Epithelial cell of prostate (primary cell): Measurements from ENCODE around the gene TIMM10B.

Experiments
- DNase-seq: peaks from one replicate; pipeline ENCODE4 v3.0.0-alpha.2; 2011; ENCODE audit warnings: low read depth, low spot score
- H3K27ac ChIP-seq: fragments of 450-650 bp; 2 replicates; pipeline ENCODE4 v1.5.1; 2017; ENCODE audit warnings: mild to moderate bottlenecking

Gene TIMM10B

GRCh38 chr11:6481012-6481923 lies at the start of gene TIMM10B, which contains the start of gene ARFIP2:
Gene TIMM10B, plus strand, starts transcription at chr11:6481501. Its CDS starts 16 bp downstream, at chr11:6481517.
Gene ARFIP2, minus strand, starts transcription at chr11:6481331. Its CDS starts 910 bp downstream, at chr11:6480421.
- H3K27ac ChIP-seq = peak within 1 kb of the TSS; percentile 84
- peak; percentile 92 for DNase-seq

- DNase-seq = no peak
- no peak overlapping the region for H3K27ac ChIP-seq
Measured at GRCh38 chr11:6431861-6432260, 49.4 kb upstream of the TIMM10B start.

DNA sequence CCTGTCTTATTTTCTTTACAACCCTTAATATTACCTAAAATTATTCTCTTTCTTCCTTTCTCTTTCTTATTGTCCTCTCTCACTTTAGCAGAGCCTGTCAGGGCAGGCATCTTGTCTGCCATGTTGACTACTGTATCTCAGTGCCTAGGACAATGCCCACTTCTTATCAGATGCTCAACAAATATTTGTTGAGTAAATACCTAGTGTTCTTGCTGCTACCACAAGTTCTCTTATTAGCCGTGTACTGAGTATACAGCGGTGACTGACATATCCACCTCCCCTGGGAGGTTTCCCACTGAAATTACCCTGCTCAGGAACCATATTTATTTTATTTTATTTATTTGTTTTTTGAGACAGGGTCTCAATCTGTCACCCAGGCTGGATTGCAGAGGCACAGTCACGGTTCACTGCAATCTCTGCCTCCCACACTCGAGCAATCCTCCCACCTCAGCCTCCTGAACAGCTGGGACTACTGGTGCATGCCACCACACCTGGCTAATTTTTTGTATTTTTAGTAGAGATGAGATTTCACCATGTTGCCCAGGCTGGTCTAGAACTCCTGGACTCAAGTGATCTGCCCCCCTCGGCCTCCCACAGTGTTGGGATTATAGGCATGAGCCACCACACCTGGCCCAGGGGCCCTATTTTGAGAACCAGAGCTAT lies 47.2 kb upstream of the TIMM10B start:
- DNase-seq = no peak
- no peak overlapping the region for H3K27ac ChIP-seq

DNA sequence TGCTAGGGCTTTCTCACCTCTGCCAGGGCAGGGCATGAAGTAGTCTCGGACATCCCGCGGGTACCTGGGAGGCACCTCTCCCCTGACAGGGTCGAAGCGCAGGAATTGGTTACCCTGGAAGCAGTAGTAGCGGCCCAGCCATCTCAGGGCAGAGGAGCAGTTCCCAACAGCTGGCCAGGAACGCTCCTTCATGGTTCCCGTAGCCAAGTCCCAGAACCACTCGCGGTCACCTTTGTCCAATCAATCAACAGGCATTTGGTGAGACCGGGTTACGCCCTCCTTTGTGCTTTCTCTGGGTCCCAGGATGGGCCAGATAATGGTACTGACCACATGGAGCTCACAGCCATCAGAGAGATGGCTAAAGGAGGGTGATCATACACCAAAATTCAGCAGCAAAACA lies 43.9 kb upstream of the TIMM10B start:
- no peak overlapping the region for H3K27ac ChIP-seq
- DNase-seq = no peak

DNA sequence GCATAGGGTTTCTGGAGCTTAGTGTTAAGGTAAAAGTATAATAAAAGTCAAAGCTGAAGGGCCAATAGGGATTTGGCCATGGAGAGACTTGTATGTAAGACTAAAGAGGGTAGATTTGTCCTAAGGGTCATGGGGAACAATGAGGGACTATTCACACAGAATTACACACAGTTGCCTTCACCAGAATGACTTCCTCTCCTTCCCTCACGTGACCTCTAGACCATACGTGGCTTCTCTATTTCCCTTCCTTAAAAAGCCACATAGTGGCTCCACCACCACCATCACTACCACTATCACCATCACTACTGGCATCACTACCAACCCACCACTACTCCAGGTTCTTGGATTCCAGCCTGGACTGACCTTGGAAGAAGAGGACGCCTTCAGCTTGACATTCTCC lies 43.3 kb upstream of the TIMM10B start:
- DNase-seq = no peak
- no peak overlapping the region for H3K27ac ChIP-seq

DNA sequence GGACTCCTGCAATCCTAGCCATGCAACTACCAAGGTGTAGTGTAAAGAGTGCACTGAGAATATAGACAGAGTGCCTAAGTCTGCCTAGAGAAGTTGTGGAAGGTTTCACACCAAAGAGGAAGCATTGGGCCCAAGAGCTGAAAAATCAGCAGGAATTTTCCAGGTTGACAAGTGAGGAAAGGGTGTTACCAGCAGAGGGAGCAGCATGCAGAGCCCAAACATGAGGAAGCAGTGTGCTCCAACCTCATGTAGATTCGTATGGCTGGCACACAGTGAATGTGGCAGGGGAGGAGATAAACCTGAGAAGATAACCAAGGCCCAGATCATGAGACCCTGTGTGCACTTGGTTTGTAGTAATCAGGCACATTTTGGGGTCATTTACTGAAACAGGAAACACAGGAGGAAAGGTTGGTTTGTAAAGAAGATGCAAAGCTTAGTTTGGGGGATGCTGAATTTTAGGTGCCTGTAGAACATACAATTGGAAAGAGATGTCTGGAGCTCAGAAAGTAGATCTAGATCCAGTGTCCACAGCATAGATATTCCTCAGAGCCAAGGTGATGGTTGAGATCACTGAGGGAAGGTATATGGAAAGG lies 42.2 kb upstream of the TIMM10B start:
- DNase-seq = peak; percentile 20
- no peak overlapping the region for H3K27ac ChIP-seq

DNA sequence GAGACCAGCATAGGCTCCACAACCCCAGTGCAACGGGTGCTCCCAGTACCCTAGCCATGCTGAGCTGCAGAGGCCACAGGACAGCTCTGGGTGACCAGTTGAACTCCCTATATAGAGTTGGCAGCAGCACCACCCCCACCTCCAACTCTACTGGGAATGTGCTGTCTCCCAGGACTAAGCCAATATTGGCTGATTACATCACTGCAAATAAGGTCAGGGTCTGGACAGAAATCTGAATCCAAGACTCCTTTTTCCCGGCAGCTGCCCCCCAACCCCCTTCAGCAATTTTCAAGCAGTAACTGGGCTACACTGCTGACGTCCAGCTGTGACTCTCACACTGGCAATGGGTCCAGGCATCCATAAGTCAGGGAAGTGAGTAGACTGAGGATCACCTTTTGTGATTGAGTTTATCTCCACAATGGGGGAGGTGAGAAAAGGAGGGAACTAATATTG lies 40.4 kb upstream of the TIMM10B start, which contains the start of gene HPX:
Gene HPX, minus strand, starts transcription at position 82 of the 453 bp plus-strand sequence. Its CDS starts 24 bp downstream, at position 58.
- H3K27ac ChIP-seq = no peak within 1 kb of the TSS
- DNase-seq = no peak

DNA sequence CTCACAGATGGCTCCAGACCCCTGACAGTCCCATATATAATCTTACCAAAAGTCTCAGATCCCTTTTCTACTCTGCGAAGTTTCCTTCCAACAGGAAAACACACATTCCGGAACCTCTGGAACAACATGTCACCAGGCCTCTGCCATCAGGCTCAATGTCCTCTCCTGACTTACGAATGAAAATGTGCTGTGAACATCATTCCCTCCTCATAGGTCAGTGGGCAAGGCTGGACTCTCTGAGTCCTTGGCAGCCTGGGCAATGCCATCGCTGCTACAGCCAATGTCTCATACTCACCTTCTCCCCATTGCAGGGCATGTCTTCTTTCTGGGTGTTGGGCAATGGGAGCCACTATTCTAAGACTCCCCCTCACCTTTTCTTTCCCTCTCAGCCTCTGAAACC lies 38.9 kb upstream of the TIMM10B start:
- no peak for DNase-seq
- H3K27ac ChIP-seq = no peak overlapping the region

DNA sequence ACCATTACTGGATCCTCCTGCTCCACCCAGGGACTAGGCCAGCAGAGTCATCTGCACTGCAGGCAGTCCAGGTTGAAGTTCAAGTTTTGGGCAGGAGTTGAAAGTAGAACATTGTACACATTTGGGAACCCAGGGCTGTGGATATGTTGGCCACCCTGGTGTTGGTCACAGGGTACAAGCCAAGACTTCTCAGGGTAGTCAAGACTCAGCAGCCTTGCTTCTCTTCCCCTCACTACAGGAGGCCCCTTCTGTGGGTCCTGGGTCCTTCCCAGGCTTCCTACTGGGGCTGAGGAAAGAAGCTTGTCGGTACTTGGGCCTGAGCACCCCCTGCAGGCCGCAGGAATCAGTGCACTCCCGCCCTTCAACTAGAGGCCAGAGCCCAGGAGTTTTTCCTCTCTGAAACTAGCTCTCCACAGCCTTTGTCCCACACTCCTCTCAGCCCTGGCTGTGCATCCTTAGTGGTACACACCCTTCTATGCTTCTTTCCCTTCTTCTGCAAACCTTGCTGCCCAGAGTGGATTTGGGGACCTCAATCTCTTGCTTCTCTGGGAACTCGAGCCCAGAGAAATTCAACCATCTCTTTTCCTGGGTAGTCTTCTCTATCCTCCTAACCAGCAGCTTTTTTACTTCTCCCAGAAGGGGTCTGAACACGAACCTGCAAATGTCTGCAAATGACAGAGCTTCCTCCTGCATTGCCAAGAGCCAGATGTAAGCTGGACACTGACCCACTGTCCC lies 37.9 kb upstream of the TIMM10B start:
- no peak overlapping the region for H3K27ac ChIP-seq
- no peak for DNase-seq

DNA sequence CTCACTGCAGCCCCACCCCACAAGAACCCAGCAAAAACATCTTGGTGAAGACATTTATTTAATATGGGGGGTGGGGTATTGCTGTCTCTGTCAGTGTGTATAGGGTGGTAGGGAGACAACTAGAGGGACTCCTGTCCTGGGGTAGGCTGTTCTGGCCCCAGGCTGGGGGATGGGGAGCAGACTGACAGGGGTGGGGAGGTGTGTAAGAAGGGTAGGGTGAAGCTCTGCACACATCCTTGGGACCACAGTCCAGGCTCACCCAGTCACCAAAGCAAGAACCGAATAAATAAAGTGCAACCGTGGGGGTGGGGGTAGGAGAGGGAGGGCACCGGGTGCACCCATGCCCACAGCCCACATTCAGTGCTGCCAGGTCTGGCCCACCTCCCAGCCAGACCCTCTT lies 32.7 kb upstream of the TIMM10B start:
- DNase-seq = no peak
- H3K27ac ChIP-seq = no peak overlapping the region

- no peak overlapping the region for H3K27ac ChIP-seq
- no peak for DNase-seq
Measured at GRCh38 chr11:6452219-6452618, 29.1 kb upstream of the TIMM10B start.

DNA sequence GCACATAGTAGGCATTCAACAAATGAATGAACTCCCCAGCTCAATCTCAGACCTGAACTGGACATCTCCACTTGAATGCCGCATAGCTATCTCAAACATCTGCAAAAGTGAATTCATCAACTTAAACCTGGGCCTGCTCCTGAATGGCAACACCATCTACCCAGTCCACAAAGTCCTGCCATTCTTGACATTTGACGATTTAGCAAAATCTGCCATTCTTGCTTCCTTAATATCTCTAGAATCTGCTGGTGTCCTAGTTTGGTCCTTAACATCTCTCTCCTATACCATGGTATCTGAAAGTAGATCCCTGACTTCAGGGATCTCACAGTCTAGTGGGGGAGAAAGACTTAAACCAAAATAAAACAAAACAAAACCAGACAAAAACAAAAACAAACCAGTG lies 28.1 kb upstream of the TIMM10B start:
- no peak overlapping the region for H3K27ac ChIP-seq
- DNase-seq = no peak

DNA sequence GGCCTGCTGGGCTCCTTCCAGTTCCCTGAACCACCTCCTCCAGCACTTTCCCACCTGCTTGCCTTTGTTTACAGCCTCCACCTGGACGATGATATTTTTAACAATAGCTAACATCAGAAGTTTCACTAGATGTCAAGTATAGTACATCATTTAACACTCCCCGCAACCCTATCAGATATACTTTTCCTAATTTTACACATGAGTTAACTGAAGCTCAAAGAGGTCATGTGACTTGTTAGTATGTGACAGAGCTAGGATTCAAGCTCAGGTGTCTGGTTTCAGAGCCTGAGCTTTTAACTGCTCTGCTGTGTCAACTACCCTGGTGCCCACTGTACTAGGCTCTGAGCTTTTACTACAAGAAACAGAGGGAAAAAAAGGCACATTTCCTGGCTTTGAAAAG lies 26.2 kb upstream of the TIMM10B start:
- no peak overlapping the region for H3K27ac ChIP-seq
- DNase-seq = no peak

GRCh38 chr11:6456361-6457073 lies 24.8 kb upstream of the TIMM10B start:
- H3K27ac ChIP-seq = no peak overlapping the region

GRCh38 chr11:6457581-6458320 lies 23.6 kb upstream of the TIMM10B start:
- no peak overlapping the region for H3K27ac ChIP-seq
- no peak for DNase-seq

More at GRCh38 chr11:6456361-6457073, 24.8 kb upstream of the TIMM10B start:
- no peak for DNase-seq

DNA sequence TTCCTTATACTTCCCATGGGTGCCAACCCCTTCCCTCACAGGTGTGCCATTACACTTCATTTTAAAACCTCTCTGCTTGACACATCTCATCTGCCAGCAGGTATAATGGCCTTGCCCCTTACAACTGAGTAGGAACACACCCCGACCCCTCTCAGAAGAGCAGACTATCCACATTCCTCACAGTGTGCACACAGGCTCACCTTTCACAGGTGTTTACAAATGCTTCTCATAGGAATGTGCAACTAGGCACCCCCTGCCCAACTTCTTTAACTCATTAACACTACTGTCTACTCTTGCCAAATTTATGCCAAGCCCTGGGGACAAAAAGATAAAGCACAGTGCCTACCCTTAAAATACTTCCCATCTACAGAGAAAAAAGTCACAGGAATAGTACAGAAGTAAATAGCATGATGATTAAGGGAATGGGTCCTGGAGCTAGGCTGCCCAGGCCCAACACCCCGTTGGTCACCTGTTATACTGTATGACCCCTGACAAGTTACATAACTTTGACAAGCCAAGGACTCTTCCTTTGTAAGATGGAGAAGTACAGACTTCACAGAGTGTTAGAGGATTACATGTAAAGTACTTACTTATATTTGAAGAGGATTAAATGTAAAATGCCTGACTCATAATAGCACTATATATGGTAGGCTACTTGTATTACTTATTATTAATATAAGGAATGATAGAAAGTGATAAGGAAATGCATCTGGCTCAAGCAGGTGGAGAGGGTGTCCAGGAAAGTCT lies 22.8 kb upstream of the TIMM10B start:
- no peak for DNase-seq
- H3K27ac ChIP-seq = no peak overlapping the region

DNA sequence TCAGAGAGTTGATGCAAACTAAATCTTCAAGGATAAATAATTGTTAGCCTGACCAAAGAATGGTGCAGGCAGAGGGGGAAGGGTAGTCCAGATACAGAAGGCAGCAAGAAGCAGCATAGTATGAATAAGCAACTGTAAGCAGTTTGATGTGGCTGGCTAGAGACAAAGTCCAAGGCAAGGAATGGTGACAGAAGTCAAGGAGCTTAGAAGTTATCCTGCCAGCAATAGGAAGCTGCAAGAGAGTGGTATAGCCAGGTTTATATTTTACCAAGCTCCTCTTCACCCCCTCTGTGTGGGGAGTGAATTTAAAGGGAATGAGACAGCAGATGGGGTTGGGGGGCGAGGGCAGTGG lies 22.2 kb upstream of the TIMM10B start:
- DNase-seq = no peak
- H3K27ac ChIP-seq = no peak overlapping the region
